Stimulated activated CD4-positive, alpha-beta T cell treated with anti-CD3 and anti-CD28 coated beads, Interleukin-1b, Interleukin-23, amount 100 ng/mL, for 4 hours (primary cell): ENCODE results near the gene RAB3IL1.
A peak's percentile ranks its signal among the peaks of the same experiment; 100 is the strongest.
"Not testable (repeated sequence)": the region's sequence is repeated elsewhere in the genome, so short reads cannot be mapped to it uniquely, and the experiment has no call there.

Experiments
- DNase-seq, 2 donors: peaks; one replicate each; pipeline ENCODE4 v3.0.0-alpha.2; 2020; ENCODE audit warnings: low read depth in 2 of 2

RAB3IL1 gene

GRCh38 chr11:61885784-61886580 is 31.4 kb downstream of the RAB3IL1 start:
- DNase-seq = no peak

- no peak for DNase-seq
Observed at GRCh38 chr11:61885166-61885778, 32.1 kb downstream of the RAB3IL1 start.

GRCh38 chr11:61883947-61884346 is 33.4 kb downstream of the RAB3IL1 start:
- DNase-seq = no peak

GRCh38 chr11:61883327-61883726 is 34.0 kb downstream of the RAB3IL1 start:
- no peak for DNase-seq

- DNase-seq = no peak
Observed at GRCh38 chr11:61882879-61883278, 34.5 kb downstream of the RAB3IL1 start.

GRCh38 chr11:61882267-61882666 is 35.1 kb downstream of the RAB3IL1 start:
- DNase-seq = not testable (repeated sequence)

- DNase-seq = no peak
Observed at GRCh38 chr11:61881397-61881796, 36.0 kb downstream of the RAB3IL1 start.

GRCh38 chr11:61880454-61880853 is 36.9 kb downstream of the RAB3IL1 start:
- DNase-seq = no peak

- no peak for DNase-seq
Observed at GRCh38 chr11:61880031-61880430, 37.3 kb downstream of the RAB3IL1 start.

GRCh38 chr11:61879152-61879551 is 38.2 kb downstream of the RAB3IL1 start:
- no peak for DNase-seq

- DNase-seq = no peak
Observed at GRCh38 chr11:61875698-61876097, 41.7 kb downstream of the RAB3IL1 start.

- DNase-seq = no peak
Observed at GRCh38 chr11:61874853-61875252, 42.5 kb downstream of the RAB3IL1 start.

- DNase-seq = no peak
Observed at GRCh38 chr11:61874377-61874809, 43.0 kb downstream of the RAB3IL1 start.

- no peak for DNase-seq
Observed at GRCh38 chr11:61873588-61874376, 43.6 kb downstream of the RAB3IL1 start.

GRCh38 chr11:61872935-61873565 is 44.3 kb downstream of the RAB3IL1 start:
- DNase-seq = no peak

- DNase-seq = peak; percentile 49 to 54
Observed at GRCh38 chr11:61871158-61871597, 46.2 kb downstream of the RAB3IL1 start.

- no peak for DNase-seq
Observed at GRCh38 chr11:61870541-61871031, 46.8 kb downstream of the RAB3IL1 start.

- DNase-seq = no peak
Observed at GRCh38 chr11:61869708-61870451, 47.5 kb downstream of the RAB3IL1 start.

GRCh38 chr11:61869429-61869707 is 48.0 kb downstream of the RAB3IL1 start:
- DNase-seq = no peak

GRCh38 chr11:61868571-61869428 is 48.6 kb downstream of the RAB3IL1 start:
- DNase-seq = no peak
